HG02852 (cell line): Measurements from ENCODE around the gene MAPT.

Experiments
- ATAC-seq: cut with Tn5 transposase; IDR thresholded peaks from one replicate; pipeline ENCODE4 v1.9.1; 2021; ENCODE audit warnings: mild to moderate bottlenecking, moderate library complexity; ENCODE audit not compliant: unreplicated experiment

The MAPT gene

DNA sequence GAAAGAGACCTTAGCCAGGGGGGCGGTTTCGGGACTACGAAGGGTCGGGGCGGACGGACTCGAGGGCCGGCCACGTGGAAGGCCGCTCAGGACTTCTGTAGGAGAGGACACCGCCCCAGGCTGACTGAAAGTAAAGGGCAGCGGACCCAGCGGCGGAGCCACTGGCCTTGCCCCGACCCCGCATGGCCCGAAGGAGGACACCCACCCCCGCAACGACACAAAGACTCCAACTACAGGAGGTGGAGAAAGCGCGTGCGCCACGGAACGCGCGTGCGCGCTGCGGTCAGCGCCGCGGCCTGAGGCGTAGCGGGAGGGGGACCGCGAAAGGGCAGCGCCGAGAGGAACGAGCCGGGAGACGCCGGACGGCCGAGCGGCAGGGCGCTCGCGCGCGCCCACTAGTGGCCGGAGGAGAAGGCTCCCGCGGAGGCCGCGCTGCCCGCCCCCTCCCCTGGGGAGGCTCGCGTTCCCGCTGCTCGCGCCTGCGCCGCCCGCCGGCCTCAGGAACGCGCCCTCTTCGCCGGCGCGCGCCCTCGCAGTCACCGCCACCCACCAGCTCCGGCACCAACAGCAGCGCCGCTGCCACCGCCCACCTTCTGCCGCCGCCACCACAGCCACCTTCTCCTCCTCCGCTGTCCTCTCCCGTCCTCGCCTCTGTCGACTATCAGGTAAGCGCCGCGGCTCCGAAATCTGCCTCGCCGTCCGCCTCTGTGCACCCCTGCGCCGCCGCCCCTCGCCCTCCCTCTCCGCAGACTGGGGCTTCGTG lies at the start of gene MAPT:
MAPT (plus strand) TSS at position 533 of the 763 bp plus-strand sequence. CDS start 67,784 bp downstream, outside the sequence.
- no peak for ATAC-seq

DNA sequence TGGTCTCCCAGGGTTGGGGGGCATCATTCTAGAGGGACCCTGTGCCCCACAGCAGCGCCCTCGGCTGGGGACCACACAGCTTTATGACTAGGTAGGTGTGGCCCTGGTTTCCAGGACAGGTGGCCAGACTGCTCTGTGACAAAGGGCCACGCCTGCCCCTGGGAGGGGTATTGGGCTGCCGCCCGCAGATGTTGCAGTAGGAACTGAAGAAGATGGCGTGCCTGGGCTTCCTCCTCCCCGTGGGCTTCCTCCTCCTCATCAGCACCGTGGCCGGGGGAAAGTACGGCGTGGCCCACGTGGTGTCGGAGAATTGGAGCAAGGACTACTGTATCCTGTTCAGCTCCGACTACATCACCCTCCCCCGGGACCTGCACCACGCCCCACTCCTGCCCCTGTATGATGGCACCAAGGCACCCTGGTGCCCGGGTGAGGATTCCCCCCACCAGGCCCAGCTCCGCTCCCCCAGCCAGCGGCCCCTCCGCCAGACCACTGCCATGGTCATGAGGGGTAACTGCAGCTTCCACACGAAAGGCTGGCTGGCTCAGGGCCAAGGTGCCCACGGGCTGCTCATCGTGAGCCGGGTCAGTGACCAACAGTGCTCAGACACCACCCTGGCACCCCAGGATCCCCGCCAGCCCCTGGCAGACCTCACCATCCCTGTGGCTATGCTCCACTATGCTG lies 49.5 kb upstream of the MAPT start, which contains the start of gene SPPL2C:
SPPL2C (plus strand) TSS at position 187 of the 681 bp plus-strand sequence; CDS start at position 213, 26 bp downstream.
- no peak for ATAC-seq

DNA sequence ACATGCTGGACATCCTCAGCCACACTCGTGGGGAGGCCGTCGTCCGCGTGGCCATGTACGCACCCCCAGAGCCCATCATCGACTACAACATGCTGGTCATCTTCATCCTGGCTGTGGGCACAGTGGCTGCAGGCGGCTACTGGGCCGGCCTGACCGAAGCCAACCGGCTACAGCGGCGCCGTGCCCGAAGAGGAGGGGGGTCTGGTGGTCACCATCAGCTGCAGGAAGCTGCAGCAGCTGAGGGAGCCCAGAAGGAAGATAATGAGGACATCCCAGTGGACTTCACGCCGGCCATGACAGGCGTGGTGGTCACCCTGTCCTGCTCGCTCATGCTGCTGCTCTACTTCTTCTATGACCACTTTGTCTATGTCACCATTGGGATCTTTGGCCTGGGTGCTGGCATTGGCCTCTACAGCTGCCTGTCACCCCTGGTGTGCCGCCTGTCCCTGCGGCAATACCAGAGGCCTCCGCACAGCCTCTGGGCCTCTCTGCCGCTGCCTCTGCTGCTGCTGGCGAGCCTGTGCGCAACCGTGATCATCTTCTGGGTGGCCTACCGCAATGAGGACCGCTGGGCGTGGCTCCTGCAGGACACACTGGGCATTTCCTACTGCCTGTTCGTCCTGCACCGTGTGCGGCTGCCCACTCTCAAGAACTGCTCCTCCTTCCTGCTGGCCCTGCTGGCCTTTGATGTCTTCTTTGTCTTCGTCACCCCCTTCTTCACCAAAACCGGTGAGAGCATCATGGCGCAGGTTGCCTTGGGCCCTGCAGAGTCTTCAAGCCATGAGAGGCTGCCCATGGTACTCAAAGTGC lies 48.8 kb upstream of the MAPT start:
- ATAC-seq = no peak

DNA sequence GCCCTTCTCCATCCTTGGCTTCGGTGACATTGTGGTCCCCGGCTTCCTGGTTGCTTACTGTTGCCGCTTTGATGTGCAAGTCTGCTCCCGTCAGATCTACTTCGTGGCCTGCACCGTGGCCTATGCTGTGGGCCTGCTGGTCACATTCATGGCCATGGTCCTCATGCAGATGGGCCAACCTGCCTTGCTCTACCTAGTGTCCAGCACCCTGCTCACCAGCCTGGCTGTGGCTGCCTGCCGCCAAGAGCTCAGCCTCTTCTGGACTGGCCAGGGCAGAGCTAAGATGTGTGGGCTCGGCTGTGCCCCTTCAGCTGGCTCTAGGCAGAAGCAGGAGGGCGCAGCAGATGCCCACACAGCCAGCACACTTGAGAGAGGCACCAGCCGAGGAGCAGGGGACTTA lies 48.1 kb upstream of the MAPT start:
- ATAC-seq = no peak

DNA sequence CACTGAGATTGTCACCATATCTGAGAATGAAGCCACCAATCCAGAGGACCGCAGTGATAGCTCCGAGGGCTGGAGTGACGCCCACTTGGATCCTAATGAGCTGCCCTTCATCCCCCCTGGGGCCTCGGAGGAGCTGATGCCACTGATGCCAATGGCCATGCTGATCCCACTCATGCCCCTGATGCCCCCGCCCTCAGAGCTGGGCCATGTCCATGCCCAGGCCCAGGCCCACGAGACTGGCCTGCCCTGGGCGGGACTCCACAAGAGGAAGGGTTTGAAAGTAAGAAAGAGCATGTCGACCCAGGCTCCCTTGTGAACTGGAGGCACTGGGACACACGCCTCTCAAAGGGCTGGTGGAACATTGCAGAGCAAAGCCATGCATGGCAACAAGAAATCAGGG lies 47.7 kb upstream of the MAPT start:
- ATAC-seq = no peak

DNA sequence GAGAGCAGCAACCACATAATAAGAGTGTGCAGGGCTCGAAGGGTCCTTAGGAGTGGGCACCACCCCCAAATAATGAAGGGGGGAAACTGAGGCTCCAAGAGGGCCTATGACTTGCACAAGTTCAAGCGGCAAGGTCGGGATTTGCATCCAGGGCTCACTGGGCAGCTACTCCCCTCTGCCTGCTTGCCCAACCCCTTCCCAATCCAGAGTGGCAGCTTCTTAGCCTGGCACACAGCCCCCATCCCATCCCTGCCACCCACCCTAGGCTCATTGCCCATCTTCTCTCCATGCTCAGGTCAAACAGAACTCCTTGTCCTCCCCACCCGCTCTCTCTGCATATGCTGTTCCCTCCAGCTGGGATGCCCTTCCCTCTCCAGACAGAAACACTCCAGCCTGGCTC lies 47.3 kb upstream of the MAPT start:
- no peak for ATAC-seq

DNA sequence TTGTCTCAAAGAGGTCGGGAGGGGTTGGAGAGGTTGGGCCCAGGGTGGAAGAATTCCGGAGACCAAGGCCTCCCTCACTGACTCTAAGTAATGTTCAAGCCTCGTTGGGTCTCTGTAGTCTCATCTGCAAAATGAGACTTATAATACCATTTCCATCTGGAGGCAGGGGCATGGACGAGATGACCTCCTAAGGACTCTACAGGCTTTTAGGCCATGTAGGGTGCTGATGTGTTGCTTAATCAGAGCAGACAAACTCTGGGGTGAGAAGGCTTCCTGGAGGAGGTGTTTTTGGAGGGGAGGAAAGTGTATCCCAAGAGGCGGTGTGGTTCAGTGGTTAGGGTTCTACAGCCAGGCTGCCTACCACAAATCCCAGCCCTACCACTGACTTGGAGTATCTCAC lies 46.6 kb upstream of the MAPT start:
- no peak for ATAC-seq

DNA sequence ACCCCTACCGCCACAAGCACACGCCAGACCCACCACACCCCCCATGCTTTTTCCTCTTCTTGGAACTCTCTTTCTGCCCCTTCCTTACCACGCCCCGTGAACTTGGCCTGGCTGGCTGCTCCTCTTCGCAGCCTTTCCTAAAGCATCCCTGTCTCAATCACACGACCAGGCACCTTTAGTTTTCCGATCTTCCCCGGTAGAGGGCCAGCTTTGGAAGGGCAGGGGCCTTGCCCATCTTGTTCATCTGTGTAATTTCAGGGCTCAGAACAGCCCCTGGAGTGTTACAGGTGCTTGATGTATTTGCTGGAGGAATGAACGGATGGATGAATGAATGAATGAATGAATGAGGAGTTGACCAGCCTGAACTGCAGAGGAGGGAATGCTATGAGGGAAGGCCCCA lies 45.9 kb upstream of the MAPT start:
- no peak for ATAC-seq

DNA sequence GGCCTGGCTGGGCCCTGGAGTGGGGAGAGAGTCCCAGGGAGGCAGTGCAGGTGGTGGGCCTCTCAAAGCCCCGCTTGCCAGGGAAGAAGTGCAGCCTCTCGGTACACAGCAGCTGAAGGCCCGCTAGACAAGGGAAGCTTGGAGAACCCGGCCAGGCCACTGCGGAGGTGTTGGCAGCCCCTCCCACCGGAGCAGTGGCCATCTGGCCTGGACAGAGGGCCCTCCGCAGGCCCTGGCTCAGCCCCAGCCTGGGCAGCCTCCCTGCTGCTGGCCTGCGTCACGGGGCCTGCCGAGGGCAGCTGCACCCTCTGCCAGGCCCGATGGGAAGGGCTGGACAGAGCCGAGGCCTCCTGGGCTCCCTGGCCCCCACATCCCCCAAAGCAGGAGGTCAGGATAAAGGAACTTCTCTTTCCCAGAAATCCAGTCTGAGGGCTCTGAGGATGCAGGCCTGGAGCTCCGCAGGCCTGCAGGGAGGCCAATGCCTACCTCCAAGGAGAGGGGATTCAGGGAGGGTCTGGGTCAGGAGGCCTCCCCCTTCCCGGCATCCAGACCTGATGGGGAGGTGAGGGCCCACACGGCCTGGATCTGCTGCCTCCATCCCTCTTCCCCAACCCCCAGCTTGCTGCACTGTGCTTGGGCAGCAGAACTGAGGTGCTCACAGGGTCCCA lies 45.4 kb upstream of the MAPT start:
- no peak for ATAC-seq

DNA sequence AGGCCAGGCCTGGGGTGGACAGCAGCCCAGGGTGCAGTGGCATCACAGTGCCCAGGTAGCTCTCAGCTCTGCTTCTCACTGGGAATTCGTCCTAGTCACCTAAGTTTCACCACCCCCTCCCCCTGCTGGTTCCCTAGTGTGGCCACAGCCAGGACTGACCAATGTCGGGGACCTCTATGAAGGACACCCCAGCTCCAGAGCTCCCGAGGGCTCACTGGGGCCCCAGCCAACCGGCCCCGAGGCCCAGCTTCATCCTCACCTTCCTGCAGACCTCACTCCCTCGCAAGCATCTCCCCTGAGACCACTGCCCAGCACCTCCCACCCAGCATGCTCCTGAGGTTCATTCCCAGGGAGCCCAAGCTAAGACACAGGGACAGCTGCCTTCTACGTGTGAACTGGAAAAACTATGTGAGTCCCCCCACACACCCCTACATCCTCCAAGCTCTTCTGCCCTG lies 44.8 kb upstream of the MAPT start:
- ATAC-seq = no peak

DNA sequence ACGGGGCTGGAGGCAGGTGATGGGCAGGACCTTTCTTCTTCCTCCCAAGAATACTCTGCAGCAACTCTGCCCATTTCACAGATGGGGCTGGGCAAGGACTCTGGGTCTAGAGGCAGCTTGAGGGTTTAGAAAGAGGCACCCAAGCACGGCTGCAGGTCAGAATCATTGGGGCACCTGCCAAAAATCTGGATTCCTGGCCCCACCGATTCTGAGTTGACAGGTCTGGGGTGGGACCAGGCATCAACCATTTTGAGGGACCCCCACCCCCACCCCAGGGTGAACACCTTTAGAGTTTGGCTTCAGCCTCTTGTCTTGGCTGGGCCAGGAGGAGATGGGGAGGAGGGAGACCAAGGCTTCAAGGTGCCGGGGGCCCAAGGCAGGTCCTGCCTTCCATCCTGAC lies 44.3 kb upstream of the MAPT start:
- no peak for ATAC-seq

DNA sequence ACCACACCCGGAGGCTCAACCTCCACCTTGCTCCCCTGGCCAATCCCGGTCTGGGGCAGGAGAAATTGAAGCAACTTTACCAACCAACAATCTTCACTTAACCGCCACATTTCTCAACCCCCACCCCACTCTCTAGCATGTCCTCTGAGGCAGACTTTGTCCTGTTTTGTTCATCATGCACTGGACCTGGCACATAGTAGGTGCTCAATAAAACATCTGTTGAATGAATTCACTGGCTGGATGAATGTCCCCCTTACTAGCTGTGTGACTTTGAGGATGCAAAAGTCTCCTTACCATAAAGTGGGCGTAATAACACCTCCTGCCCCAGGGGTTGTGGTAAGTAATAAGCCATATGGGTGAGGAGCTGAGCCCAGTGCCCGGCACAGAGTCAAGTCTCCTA lies 43.9 kb upstream of the MAPT start:
- no peak for ATAC-seq

DNA sequence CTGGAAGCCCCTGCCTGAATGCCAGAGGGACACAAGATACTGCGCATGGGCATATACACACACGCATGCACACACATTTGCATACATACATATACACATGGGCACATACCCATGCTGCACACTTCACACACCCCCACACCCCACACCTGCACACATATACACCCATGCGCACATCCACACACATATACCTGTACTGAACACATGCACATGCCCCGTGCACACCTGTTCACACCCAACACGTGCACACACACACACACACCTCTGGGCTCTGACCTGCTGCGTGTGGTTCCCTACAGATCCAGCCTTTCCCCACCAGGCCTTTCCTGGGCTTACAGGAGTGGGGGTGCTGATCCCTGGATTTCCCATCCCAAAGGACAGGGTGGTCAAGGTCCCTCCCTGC lies 43.3 kb upstream of the MAPT start:
- no peak for ATAC-seq

DNA sequence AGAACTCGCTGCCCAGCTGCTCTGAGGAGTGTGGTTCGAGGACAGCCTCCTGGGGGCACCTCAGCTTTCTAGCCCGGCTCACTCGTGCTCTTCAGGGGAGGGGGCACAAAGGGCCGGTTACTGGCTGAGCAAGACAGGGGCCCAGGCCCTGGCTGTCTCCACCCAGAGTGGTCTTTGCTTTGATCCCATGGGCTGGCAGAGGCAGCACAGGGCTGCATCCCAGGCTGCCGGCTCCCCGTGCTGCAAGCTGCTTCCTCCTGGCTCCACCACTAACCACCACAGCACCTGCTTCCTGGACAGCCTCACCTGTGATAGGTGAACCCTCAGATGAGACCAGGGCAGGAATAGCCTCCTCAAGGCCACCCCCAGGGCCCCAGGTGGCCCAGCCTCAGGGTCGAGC lies 42.9 kb upstream of the MAPT start:
- ATAC-seq = no peak

DNA sequence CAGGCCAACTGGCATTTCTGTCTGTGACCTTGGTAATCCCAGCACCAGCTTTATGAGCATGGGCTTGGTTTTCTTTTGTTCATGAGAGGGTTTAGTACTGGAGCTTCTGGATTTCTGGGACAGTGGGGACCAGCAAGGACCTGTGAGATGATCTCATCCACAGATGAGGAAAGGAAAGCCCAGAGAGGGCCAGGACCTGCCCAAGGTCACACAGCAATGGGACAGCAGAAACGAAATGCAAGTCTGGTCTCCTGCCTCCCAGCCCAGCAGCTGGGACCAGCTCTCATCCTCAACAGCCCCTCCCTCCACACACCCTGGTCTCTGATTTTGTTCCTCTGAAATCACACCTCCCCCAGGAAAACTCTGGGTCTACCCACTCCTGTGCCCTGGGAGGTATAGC lies 42.5 kb upstream of the MAPT start:
- ATAC-seq = no peak

DNA sequence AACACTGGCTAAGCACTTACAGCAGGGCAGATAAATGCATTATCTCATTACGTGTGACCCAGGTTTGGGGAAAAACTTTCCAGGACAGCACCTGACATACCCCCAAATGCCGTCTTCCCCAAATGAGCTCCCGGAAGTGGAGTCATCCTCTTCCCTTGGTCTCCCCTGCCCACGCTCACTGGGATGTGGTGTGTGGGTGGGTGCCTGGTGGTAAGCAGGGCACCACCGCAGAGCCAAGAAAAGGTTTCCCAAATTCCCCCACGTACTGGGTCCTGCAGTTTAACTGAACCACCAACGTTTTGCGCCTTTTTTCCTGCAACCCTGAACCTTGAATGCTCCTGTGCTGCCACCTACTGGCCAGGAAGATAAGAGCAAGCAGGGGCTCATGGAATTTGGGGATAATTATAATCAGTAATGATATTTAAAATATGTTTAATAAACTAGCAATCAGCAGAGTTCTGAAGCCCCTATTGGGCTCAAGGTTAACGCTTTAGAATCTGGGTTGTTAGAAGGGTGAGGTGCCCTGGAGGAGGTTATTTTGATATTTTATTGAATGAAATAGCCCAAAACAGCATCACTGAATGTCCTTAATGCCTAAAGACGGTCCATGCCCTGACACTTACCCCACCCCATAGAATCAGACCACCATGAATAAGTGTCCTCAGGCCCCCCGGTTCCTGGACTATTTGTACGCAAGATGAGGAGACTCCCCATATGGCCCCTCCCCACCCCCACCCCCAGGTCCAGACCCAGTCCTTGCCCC lies 41.6 kb upstream of the MAPT start:
- no peak for ATAC-seq

DNA sequence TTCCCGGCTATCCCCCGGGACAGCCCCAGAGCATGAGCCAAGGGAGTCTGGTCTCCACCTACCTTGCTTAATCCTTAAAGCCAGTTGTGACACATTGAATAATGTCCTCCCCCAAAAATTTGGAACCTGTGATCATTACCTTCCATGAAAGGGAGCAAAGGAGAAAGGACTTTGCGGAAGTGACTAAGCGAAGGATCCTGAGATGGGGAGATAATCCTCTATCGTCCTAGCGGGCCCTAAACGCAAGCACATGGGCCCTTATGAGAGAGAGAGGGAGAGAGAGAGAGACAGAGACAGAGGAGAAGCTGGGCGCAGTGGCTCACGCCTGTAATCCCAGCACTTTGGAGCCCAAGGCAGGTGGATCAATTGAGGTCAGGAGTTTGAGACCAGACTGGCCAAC lies 40.1 kb upstream of the MAPT start:
- ATAC-seq = no peak

DNA sequence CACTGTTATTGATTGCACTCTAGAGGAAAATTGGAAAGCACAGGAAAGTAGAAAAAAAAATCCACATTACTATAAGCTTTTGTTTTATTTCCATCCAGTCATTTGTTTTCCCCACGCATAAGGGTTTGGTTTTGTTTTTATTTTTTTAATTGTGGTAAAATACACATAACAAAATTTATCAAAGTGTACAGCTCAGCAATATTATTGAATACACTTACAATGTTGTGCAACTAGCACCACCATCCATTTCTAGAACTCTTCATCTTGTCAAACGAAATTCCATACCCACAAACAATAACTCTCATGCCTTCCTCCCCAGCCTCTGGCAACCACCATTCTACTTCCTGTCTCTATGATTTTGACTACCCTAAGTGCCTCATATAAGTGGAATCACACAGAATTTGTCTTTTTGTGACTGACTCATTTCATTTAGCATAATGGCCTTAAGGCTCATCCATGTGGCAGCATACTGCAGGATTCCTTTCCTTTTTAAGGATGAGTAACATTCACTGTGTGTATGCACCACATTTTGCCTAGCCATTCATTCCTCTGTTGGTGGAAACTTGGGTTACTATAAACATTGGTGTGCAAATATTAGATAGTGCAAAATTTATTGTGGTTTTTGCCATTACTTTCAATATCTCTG lies 38.5 kb upstream of the MAPT start:
- no peak for ATAC-seq

DNA sequence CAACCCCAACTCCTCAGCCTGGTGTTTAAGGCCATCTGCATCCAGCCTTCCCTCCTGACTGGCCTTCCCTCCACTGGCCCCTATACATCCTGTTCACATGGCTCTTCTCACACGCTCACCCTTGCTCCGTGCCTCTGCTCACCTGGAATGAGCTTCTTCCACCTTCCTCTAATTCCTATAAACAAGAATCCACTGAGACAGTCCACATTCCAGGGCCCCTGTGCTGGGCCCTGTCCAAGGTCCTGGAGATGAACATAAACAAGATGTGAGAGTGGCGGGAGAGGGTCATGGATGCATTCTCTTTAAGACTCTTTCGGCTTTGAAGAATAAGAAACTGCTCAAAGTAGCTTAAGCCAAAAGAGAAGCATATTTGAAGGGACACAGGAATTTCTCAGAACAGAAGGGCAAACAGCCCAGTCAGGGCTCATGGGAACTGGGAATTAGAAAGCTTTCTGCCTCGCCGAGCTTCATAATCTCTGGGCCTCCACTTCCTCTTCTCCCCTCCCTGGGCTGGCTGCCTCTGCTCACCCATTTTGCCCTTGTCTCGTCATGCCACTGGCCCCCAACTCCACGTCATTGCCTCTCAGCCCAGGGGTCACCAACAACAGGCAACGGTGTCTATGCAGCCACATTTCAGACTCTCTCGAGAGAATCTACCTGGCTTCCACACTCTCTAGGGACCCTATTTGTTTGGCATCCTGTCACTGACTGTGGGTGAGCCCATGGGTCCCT lies 36.2 kb upstream of the MAPT start:
- ATAC-seq = no peak
